ENCODE measurements around the gene MARCKSL1. TPM values are rescaled to one million over a fixed set of nuclear protein-coding genes. Genes with fewer than 3 reads are reported as not detected.

MARCKSL1 gene
- total and polyA plus RNA-seq, 2 experiments from 2014 or later = 16.6 to 22.1 TPM

DNA sequence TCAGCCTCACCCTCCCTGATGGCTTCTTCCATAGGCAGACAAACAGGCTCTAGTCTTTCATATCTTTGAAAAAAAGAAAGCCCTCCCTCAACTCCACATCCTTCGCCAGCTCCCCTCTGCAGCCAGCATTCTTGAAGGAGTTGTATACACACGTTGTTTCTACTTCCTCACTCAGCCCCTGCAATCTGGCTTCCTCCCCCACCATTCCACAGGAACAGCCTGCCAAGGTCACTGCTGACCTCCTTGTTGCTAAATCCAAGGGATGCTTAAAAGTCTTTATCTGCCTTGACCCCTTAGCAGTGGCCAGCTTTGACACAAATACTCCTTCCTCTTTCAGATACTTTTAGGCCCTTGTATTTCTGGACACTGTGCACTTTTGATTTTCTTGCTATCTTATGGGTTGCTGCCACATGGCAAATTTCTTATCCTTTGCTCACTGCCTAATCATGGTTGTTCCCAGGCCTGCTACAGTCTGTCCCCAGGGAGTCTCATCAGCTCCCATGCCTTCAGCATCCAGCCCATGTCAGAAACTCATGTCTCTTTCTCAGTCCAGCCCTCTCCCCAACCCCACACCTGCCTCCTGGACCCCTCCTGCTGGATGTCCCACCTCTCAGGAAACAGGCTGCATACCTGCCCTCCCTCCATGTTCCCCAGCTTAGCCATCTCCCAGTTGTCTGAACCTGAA, 18.0 kb upstream of the MARCKSL1 start:
- H3K9ac ChIP-seq = peak overlapping the region; percentile 93
- 0 out of 2 replicates have a peak overlapping the region, but pooled peaks have one; percentile 14 for H2AFZ ChIP-seq
- in situ Hi-C loops (cut with MboI) = no loop called here

DNA sequence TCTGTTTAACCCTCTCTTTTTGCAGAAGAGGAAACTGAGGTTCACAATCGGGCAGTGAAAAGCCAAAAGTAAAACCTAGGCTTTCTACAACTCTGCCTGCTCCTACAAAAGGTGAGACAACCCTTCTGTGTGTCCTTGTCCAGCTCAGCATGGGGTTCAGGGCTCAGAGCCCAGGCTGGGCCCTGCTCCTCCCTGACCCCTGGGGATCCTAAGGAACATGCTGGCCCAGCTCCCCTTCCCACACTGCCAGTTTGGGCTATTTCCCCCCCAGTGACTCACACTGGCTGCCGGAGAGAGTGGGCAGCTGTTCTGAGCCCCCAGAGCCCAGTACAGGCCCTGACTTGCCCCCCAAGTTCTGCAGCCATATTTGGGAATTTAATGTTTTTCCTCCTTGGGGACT, 17.4 kb upstream of the MARCKSL1 start:
- Histone ChIP-seq H4K20me1 (ENCODE audit: insufficient read depth) (no peaks in the 10 kb centered on the region), H2AFZ (0 out of 2 replicates have a peak overlapping the region, but pooled peaks have one; percentile 14), H3K4me2 (ENCODE audit: unreplicated experiment) (peak overlapping the region; percentile 41), H3K4me1 (ENCODE audit: insufficient read depth) (peaks cover 27% of the 10 kb centered on the region), H3F3A (ENCODE audit: insufficient read depth) (peaks cover 16% of the 10 kb centered on the region), H3K9me3 (ENCODE audit: low read depth) (no peaks in the 10 kb centered on the region), H3K4me3 (no peak overlapping the region), H3K27me3 (replicated peaks; ENCODE audit: insufficient read depth) (no peaks in the 10 kb centered on the region), H3K9ac (peak overlapping the region; percentile 93), H3K9me2 (ENCODE audit: insufficient read depth) (no peaks in the 10 kb centered on the region), H3K27ac (peak overlapping the region; percentile 68), H3K36me3 (ENCODE audit: low read depth) (no peaks in the 10 kb centered on the region), H3K79me2 (ENCODE audit: insufficient read depth) (no peaks in the 10 kb centered on the region)
- no peak for DNase-seq
- WGBS, 2 experiments (ENCODE audit: low coverage in 1 of 2, low lambda C conversion rate in 2 of 2, missing lambda C conversion rate in 2 of 2) = 69 to 85% methylated on average over 2 of the region's 2 CpGs
- in situ Hi-C loops (cut with MboI) = no loop called here
- TF ChIP-seq EZH2 (IDR thresholded peaks at IDR 0.05; ENCODE audit: insufficient read depth, poor library complexity, severe bottlenecking) (no peak), EZH2phosphoT487 (IDR thresholded peaks at IDR 0.05; ENCODE audit: insufficient read depth, low read depth) (no peak)

More for the DNA sequence above, 18.0 kb upstream of the MARCKSL1 start:
- peak; percentile 79 for DNase-seq
- WGBS, 2 experiments (ENCODE audit: low coverage in 1 of 2, low lambda C conversion rate in 2 of 2, missing lambda C conversion rate in 2 of 2) = 44 to 54% methylated on average over 2 of the region's 2 CpGs
- Histone ChIP-seq H3K4me3 (no peak overlapping the region), H3K27me3 (replicated peaks; ENCODE audit: insufficient read depth) (no peaks in the 10 kb centered on the region), H4K20me1 (ENCODE audit: insufficient read depth) (no peaks in the 10 kb centered on the region), H3K9me2 (ENCODE audit: insufficient read depth) (no peaks in the 10 kb centered on the region), H3K4me2 (ENCODE audit: unreplicated experiment) (peak overlapping the region; percentile 41), H3K4me1 (ENCODE audit: insufficient read depth) (peaks cover 27% of the 10 kb centered on the region), H3K9me3 (ENCODE audit: low read depth) (no peaks in the 10 kb centered on the region), H3K79me2 (ENCODE audit: insufficient read depth) (no peaks in the 10 kb centered on the region), H3K36me3 (ENCODE audit: low read depth) (no peaks in the 10 kb centered on the region), H3F3A (ENCODE audit: insufficient read depth) (peaks cover 16% of the 10 kb centered on the region), H3K27ac (peak overlapping the region; percentile 68)
- TF ChIP-seq EZH2 (IDR thresholded peaks at IDR 0.05; ENCODE audit: insufficient read depth, poor library complexity, severe bottlenecking) (no peak), EZH2phosphoT487 (IDR thresholded peaks at IDR 0.05; ENCODE audit: insufficient read depth, low read depth) (no peak)

DNA sequence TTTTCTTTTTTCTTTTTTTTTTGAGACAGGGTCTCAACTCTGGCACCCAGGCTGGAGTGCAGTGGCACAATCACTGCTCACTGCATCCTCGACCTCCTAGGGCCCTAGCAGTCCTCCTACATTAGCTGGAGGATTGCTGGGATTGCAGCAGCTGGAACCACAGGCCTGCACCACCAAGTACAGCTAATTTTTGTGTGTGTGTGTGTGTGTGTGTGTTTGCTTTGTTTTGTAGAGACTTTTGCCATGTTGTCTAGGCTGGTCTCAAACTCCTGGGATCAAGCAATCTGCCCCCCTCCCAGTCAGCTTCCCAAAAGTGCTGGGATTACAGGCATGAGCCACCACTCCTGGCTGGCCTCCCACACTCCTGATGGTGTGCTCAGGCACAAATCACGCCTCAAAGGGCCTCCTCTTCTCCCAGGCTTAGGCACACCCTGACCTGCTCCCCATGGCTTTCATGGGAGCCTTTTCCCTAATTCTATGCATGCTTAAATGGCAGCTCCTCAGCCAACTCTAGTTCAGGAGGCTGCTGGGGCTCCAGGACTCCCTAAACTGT, 16.9 kb upstream of the MARCKSL1 start:
- DNase-seq = peak; percentile 23
- H4K20me1 ChIP-seq (ENCODE audit: insufficient read depth) = no peaks in the 10 kb centered on the region
- H3K9me3 ChIP-seq (ENCODE audit: low read depth) = no peaks in the 10 kb centered on the region
- H3K9me2 ChIP-seq (ENCODE audit: insufficient read depth) = no peaks in the 10 kb centered on the region
- peaks cover 12% of the 10 kb centered on the region; the same call in 1 of the 2 replicates for H3F3A ChIP-seq (ENCODE audit: insufficient read depth)
- no peaks in the 10 kb centered on the region for H3K79me2 ChIP-seq (ENCODE audit: insufficient read depth)
- H3K4me1 ChIP-seq (ENCODE audit: insufficient read depth) = peaks cover 27% of the 10 kb centered on the region
- H3K27ac ChIP-seq = peak overlapping the region; percentile 68
- peak overlapping the region; percentile 82 for H3K4me2 ChIP-seq (ENCODE audit: unreplicated experiment)
- no peak for TF ChIP-seq EZH2phosphoT487 (IDR thresholded peaks at IDR 0.05; ENCODE audit: insufficient read depth, low read depth)
- no peak for TF ChIP-seq EZH2 (IDR thresholded peaks at IDR 0.05; ENCODE audit: insufficient read depth, poor library complexity, severe bottlenecking)
- H3K4me3 ChIP-seq = no peak overlapping the region
- in situ Hi-C loops (cut with MboI) = no loop called here
- H3K36me3 ChIP-seq (ENCODE audit: low read depth) = no peaks in the 10 kb centered on the region
- H3K27me3 ChIP-seq (replicated peaks; ENCODE audit: insufficient read depth) = no peaks in the 10 kb centered on the region
- H2AFZ ChIP-seq = no peak overlapping the region
- H3K9ac ChIP-seq = peak overlapping the region; percentile 93; the same call in 1 of the 2 replicates
- WGBS, 2 experiments (ENCODE audit: low coverage in 1 of 2, low lambda C conversion rate in 2 of 2, missing lambda C conversion rate in 2 of 2) = 80 to 82% methylated on average over 2 of the region's 2 CpGs

DNA sequence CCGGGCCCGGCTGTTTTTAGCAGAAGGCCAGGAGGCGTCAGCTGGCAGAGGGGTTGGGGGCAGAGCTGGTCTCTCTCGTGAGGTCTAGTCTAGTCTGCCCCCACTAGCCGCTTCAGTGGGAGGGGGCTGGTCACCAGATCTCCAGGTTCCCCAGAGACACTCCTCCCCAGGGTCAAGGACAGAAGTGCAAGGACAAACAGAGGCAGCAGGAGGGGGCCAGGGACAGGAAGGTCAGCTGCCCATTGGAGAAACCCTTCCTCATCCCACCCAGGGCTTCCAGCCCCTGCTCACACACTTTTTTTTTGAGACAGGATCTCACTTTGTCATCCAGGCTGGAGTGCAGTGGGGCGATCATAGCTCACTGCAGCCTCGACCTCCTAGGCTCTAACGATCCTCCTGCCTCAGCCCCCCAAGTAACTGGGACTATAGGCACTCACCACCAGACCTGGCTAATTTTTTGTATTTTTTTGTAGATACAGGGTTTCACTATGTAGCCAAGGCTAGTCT, 16.3 kb upstream of the MARCKSL1 start:
- no peaks in the 10 kb centered on the region for H4K20me1 ChIP-seq (ENCODE audit: insufficient read depth)
- peak overlapping the region; percentile 93 for H3K9ac ChIP-seq
- TF ChIP-seq EZH2 (IDR thresholded peaks at IDR 0.05; ENCODE audit: insufficient read depth, poor library complexity, severe bottlenecking) = no peak
- TF ChIP-seq EZH2phosphoT487 (IDR thresholded peaks at IDR 0.05; ENCODE audit: insufficient read depth, low read depth) = no peak
- in situ Hi-C loops (cut with MboI) = no loop called here
- H3F3A ChIP-seq (ENCODE audit: insufficient read depth) = peaks cover 12% of the 10 kb centered on the region; the same call in 1 of the 2 replicates
- H3K27ac ChIP-seq = peak overlapping the region; percentile 52
- 35 to 40% methylated on average over 8 of the region's 8 CpGs for WGBS, 2 experiments (ENCODE audit: low coverage in 1 of 2, low lambda C conversion rate in 2 of 2, missing lambda C conversion rate in 2 of 2)
- DNase-seq = no peak
- H3K9me2 ChIP-seq (ENCODE audit: insufficient read depth) = no peaks in the 10 kb centered on the region
- H3K4me1 ChIP-seq (ENCODE audit: insufficient read depth) = peaks cover 27% of the 10 kb centered on the region
- peak overlapping the region; percentile 82 for H2AFZ ChIP-seq
- peak overlapping the region; percentile 82 for H3K4me2 ChIP-seq (ENCODE audit: unreplicated experiment)
- H3K4me3 ChIP-seq = peak overlapping the region; percentile 78
- H3K27me3 ChIP-seq (replicated peaks; ENCODE audit: insufficient read depth) = no peaks in the 10 kb centered on the region
- H3K9me3 ChIP-seq (ENCODE audit: low read depth) = no peaks in the 10 kb centered on the region
- H3K79me2 ChIP-seq (ENCODE audit: insufficient read depth) = no peaks in the 10 kb centered on the region
- no peaks in the 10 kb centered on the region for H3K36me3 ChIP-seq (ENCODE audit: low read depth)

Measured in GM23248 (cell line).